ENCODE data around the gene VSTM2B. TPM values are rescaled to one million over a fixed set of nuclear protein-coding genes. Genes with fewer than 3 reads are reported as not detected.

The VSTM2B gene
- total and polyA plus RNA-seq, 2 of the 13 experiments (the other 11 are each of a cell fraction or from before 2014, with no cell fraction given), result not detected

- H3K4me2 ChIP-seq (ENCODE audit: low read depth, low read length), result no peak overlapping the region
- intact Hi-C loops (cut with micrococcal nuclease; ENCODE audit: unreplicated experiment), result no loop called here
- H3K4me3 ChIP-seq (replicated peaks in 1 of 3; ENCODE audit: insufficient read depth in 1 of 3, low read depth in 2 of 3, low read length in 3 of 3), result no peak overlapping the region
- no peak overlapping the region for H2AFZ ChIP-seq (ENCODE audit: low read length)
- H3K79me2 ChIP-seq (ENCODE audit: insufficient read depth, low read length), result no peaks in the 10 kb centered on the region
- H4K20me1 ChIP-seq (ENCODE audit: insufficient read depth, low read length), result no peaks in the 10 kb centered on the region
- no peak for TF ChIP-seq CBFB (CRISPR knock-in tag; IDR thresholded peaks at IDR 0.05)
- no peak for TF ChIP-seq GLMP (CRISPR knock-in tag; IDR thresholded peaks at IDR 0.05; ENCODE audit: borderline replicate concordance)
- no peak for TF ChIP-seq ZBTB2 (CRISPR knock-in tag; IDR thresholded peaks at IDR 0.05; ENCODE audit: low read depth)
- TF ChIP-seq BHLHE40 (IDR thresholded peaks at IDR 0.05; ENCODE audit: low read length), result no peak
- no peak for TF ChIP-seq FOSL2 (CRISPR knock-in tag; IDR thresholded peaks at IDR 0.05)
- TF ChIP-seq ZFP36L2 (CRISPR knock-in tag; IDR thresholded peaks at IDR 0.05), result no peak
- TF ChIP-seq HDAC2 (CRISPR knock-in tag; IDR thresholded peaks at IDR 0.05), result no peak
- no peak for TF ChIP-seq HCFC1 (IDR thresholded peaks at IDR 0.05; ENCODE audit: low read depth, low read length)
- no peak for TF ChIP-seq MTA1 (CRISPR knock-in tag; IDR thresholded peaks at IDR 0.05; ENCODE audit: borderline replicate concordance)
- TF ChIP-seq SMAD1 (CRISPR knock-in tag; IDR thresholded peaks at IDR 0.05; ENCODE audit: borderline replicate concordance, low read depth), result no peak
- TF ChIP-seq ZSCAN21 (CRISPR knock-in tag; IDR thresholded peaks at IDR 0.05; ENCODE audit: borderline replicate concordance), result no peak
- no peak for TF ChIP-seq TEF (CRISPR knock-in tag; IDR thresholded peaks at IDR 0.05)
- TF ChIP-seq NFRKB (IDR thresholded peaks at IDR 0.05), result no peak
- no peak for TF ChIP-seq ZNF550 (CRISPR knock-in tag; IDR thresholded peaks at IDR 0.05; ENCODE audit: borderline replicate concordance)
- TF ChIP-seq SNAPC5 (CRISPR knock-in tag; IDR thresholded peaks at IDR 0.05; ENCODE audit: borderline replicate concordance), result no peak
- no peak for TF ChIP-seq BCLAF1 (IDR thresholded peaks at IDR 0.05)
- no peak for TF ChIP-seq ZNF20 (CRISPR knock-in tag; IDR thresholded peaks at IDR 0.05)
- no peak for TF ChIP-seq ZMYM2 (CRISPR knock-in tag; IDR thresholded peaks at IDR 0.05)
- TF ChIP-seq RFXAP (CRISPR knock-in tag; IDR thresholded peaks at IDR 0.05; ENCODE audit: borderline replicate concordance), result no peak
- TF ChIP-seq ZNF260 (CRISPR knock-in tag; IDR thresholded peaks at IDR 0.05; ENCODE audit: borderline replicate concordance, low read depth), result no peak
- no peak overlapping the region for H3K9ac ChIP-seq (ENCODE audit: insufficient read depth, low read depth, low read length)
- H3K9me3 ChIP-seq (ENCODE audit: low read length), result no peaks in the 10 kb centered on the region
- H3K4me1 ChIP-seq (ENCODE audit: insufficient read depth, low read length), result no peaks in the 10 kb centered on the region
- H3K36me3 ChIP-seq (replicated peaks in 1 of 2; ENCODE audit: control insufficient read depth in 1 of 2, insufficient read depth in 2 of 2, low read length in 2 of 2), result no peaks in the 10 kb centered on the region
- ChIA-PET CTCF (ENCODE audit: low intra/inter-chr PET ratio, low total read pairs) (no interaction called here), POLR2A (no interaction called here)
- H3K27ac ChIP-seq (ENCODE audit: extremely low read length, insufficient read depth, low read length), result no peak overlapping the region
- H3K27me3 ChIP-seq (ENCODE audit: control insufficient read depth in 1 of 2, insufficient read depth in 2 of 2, low read length in 2 of 2), result peaks cover 0 to 7% of the 10 kb centered on the region in 2 experiments; a peak in 2 of 5 replicates
- no peak for DNase-seq (ENCODE audit: low spot score)
- no peak for FAIRE-seq
- no peak for ATAC-seq
- no CpG with 5 or more reads among the region's 3 CpGs for WGBS (ENCODE audit: low lambda C conversion rate)
- BruUV-seq (replicated peaks), result no TSS peak
- in situ Hi-C loops (cut with HindIII; ENCODE audit: extremely low pct_ligation_motif_present, low pct_unique_long_range_greater_than_20kb), result no loop called here
Measured at GRCh38 chr19:29479941-29480340, 45.9 kb upstream of the VSTM2B start.
